Neural cell (in vitro differentiated cells): ENCODE results near the gene CEACAM7. TPM values are rescaled to one million over a fixed set of nuclear protein-coding genes. Genes with fewer than 3 reads are reported as not detected.

ENCODE experiments used
- H2AFZ ChIP-seq: fragments of 200-600, 300-800 bp; sonication (generic), shearing (Covaris generic); 2 replicates; pipeline ENCODE4 v1.6.0; 2014; ENCODE audit warnings: low read depth, mild to moderate bottlenecking, antibody characterized with exemption, low read length, moderate library complexity
- H3F3A ChIP-seq: fragments of 200-600 bp; shearing (Covaris generic); 2 replicates; pipeline ENCODE4 v1.6.1; 2016; ENCODE audit warnings: mild to moderate bottlenecking, moderate library complexity, mixed read lengths, antibody characterized with exemption, low read length; ENCODE audit not compliant: insufficient read depth, poor library complexity, severe bottlenecking
- H3K27ac ChIP-seq: fragments of 200-600, 300-800 bp; sonication (generic), shearing (Covaris generic); 2 replicates; pipeline ENCODE4 v1.5.1; 2014; ENCODE audit warnings: mild to moderate bottlenecking, low read length, moderate library complexity
- H3K27me3 ChIP-seq: fragments of 300-800, 200-600 bp; sonication (generic), shearing (Covaris generic); 2 replicates; pipeline ENCODE4 v1.6.0; 2014; ENCODE audit warnings: mild to moderate bottlenecking, low read depth, low read length, moderate library complexity; ENCODE audit not compliant: insufficient read depth
- H3K36me3 ChIP-seq: fragments of 300-800, 200-600 bp; sonication (generic), shearing (Covaris generic); 2 replicates; pipeline ENCODE4 v1.5.1; 2014; ENCODE audit warnings: mild to moderate bottlenecking, antibody characterized with exemption, low read length, moderate library complexity; ENCODE audit not compliant: insufficient read depth
- H3K4me2 ChIP-seq: fragments of 300-800, 200-600 bp; sonication (generic), shearing (Covaris generic); 2 replicates; pipeline ENCODE4 v1.6.0; 2014; ENCODE audit warnings: mild to moderate bottlenecking, low read length
- H3K4me3 ChIP-seq: fragments of 300-800, 200-600 bp; sonication (generic), shearing (Covaris generic); 2 replicates; pipeline ENCODE4 v1.5.1; 2014; ENCODE audit warnings: mild to moderate bottlenecking, low read length, moderate library complexity
- H3K79me2 ChIP-seq: fragments of 200-600 bp; shearing (Covaris generic); replicated peaks from 2 replicates; pipeline ENCODE4 v1.6.0; 2014; ENCODE audit warnings: mild to moderate bottlenecking, low read length, moderate library complexity; ENCODE audit not compliant: insufficient read depth
- H3K9ac ChIP-seq: fragments of 300-800, 200-600 bp; sonication (generic), shearing (Covaris generic); 2 replicates; pipeline ENCODE4 v1.6.1; 2016; ENCODE audit warnings: mild to moderate bottlenecking, low read length, mixed read lengths
- H3K9me2 ChIP-seq: fragments of 200-600 bp; shearing (Covaris generic); 2 replicates; pipeline ENCODE4 v1.6.1; 2016; ENCODE audit warnings: mild to moderate bottlenecking, low read length, mixed read lengths; ENCODE audit not compliant: insufficient read depth
- H3K9me3 ChIP-seq: fragments of 200-600, 300-800 bp; sonication (generic), shearing (Covaris generic); 2 replicates; pipeline ENCODE4 v1.6.1; 2016; ENCODE audit warnings: mild to moderate bottlenecking, mixed run types, low read length, moderate library complexity, mixed read lengths
- H4K20me1 ChIP-seq: fragments of 200-600 bp; shearing (Covaris generic); 2 replicates; pipeline ENCODE4 v1.6.1; 2016; ENCODE audit warnings: mild to moderate bottlenecking, mixed run types; ENCODE audit not compliant: insufficient read depth
- EP300 ChIP-seq: fragments of 450-650 bp; conservative IDR thresholded peaks from 2 replicates; pipeline ENCODE4 v1.6.1; 2014; ENCODE audit warnings: antibody characterized with exemption, mild to moderate bottlenecking, moderate library complexity; ENCODE audit not compliant: poor library complexity, severe bottlenecking
- EZH2 ChIP-seq: fragments of 200-600, 300-800 bp; shearing (Covaris generic), sonication (generic); IDR thresholded peaks from 2 replicates; pipeline ENCODE4 v1.6.1; 2014; ENCODE audit warnings: antibody characterized with exemption, low read length, borderline replicate concordance, mild to moderate bottlenecking; ENCODE audit not compliant: insufficient read depth, poor library complexity, severe bottlenecking
- MXI1 ChIP-seq: fragments of 450-650 bp; conservative IDR thresholded peaks from 2 replicates; pipeline ENCODE4 v1.6.1; 2014; ENCODE audit warnings: antibody characterized with exemption, mild to moderate bottlenecking; ENCODE audit not compliant: poor library complexity, severe bottlenecking
- POLR2AphosphoS5 ChIP-seq: IDR thresholded peaks from 2 replicates; pipeline ENCODE4 v1.6.1; 2012
- RAD21 ChIP-seq: fragments of 450-650 bp; conservative IDR thresholded peaks from 2 replicates; pipeline ENCODE4 v1.6.1; 2014; ENCODE audit warnings: antibody characterized with exemption, mild to moderate bottlenecking, moderate library complexity
- SMC3 ChIP-seq: fragments of 450-650 bp; conservative IDR thresholded peaks from 2 replicates; pipeline ENCODE4 v1.6.1; 2014; ENCODE audit warnings: antibody characterized with exemption, mild to moderate bottlenecking, moderate library complexity; ENCODE audit not compliant: poor library complexity
- TAF1 ChIP-seq: IDR thresholded peaks from 2 replicates; pipeline ENCODE4 v1.6.1; 2012; ENCODE audit warnings: low read depth
- polyA plus RNA-seq: library from polyadenylated mRNA; depleted of rRNA; stranded (reverse); fragments of >200 nt; gene quantifications from 2 replicates; pipeline ENCODE4 v1.2.3, GENCODE V29; 2014
- TF ChIP-seq, protein P1 (sequence below): IDR thresholded peaks from 2 replicates; pipeline ENCODE4 v1.6.1; 2012; ENCODE audit warnings: borderline replicate concordance
- TF ChIP-seq, protein P2 (sequence below): fragments of 450-650 bp; IDR thresholded peaks from 2 replicates; pipeline ENCODE4 v1.5.1; 2014; ENCODE audit warnings: antibody characterized with exemption, mild to moderate bottlenecking, moderate library complexity; ENCODE audit not compliant: poor library complexity, severe bottlenecking

Gene CEACAM7
- polyA plus RNA-seq, 1 donor from 2014 or later, result not detected

DNA sequence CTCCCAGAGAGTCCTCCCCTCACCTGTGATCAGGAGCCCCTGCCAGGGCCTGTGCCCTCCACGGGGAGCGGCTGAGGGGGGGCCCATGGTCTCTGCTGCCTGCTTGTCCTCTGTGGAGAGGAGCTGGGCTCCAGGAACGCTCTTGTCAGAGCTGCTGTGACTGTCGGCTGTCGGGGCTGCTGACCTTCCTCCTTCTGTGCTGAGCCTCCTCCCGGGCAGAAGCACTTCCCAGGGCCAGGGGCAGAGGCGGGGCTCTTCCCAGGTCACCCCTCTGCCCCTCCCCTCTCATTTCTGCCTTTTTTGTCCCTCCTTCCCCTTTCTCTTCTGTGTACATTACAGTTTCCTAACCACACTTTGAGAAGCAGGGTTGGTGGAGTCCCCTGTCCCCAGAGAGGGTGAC lies 61.2 kb downstream of the CEACAM7 start, which contains the start of gene CEACAM4:
Gene CEACAM4, minus strand, starts transcription at position 198 of the 400 bp plus-strand sequence. Its CDS starts 111 bp downstream, at position 87.
- Histone ChIP-seq H3K27ac (no peak within 1 kb of the TSS), H3K4me2 (no peak within 1 kb of the TSS), H4K20me1 (no peaks in the 10 kb centered on the region), H3K9ac (no peak within 1 kb of the TSS), H3K4me3 (no peak within 1 kb of the TSS), H3K9me2 (no peaks in the 10 kb centered on the region), H3K9me3 (no peaks in the 10 kb centered on the region), H3F3A (no peaks in the 10 kb centered on the region), H3K36me3 (no peaks in the 10 kb centered on the region), H3K79me2 (no peaks in the 10 kb centered on the region), H2AFZ (no peak within 1 kb of the TSS), H3K27me3 (no peaks in the 10 kb centered on the region)
- TF ChIP-seq, protein P1, sequence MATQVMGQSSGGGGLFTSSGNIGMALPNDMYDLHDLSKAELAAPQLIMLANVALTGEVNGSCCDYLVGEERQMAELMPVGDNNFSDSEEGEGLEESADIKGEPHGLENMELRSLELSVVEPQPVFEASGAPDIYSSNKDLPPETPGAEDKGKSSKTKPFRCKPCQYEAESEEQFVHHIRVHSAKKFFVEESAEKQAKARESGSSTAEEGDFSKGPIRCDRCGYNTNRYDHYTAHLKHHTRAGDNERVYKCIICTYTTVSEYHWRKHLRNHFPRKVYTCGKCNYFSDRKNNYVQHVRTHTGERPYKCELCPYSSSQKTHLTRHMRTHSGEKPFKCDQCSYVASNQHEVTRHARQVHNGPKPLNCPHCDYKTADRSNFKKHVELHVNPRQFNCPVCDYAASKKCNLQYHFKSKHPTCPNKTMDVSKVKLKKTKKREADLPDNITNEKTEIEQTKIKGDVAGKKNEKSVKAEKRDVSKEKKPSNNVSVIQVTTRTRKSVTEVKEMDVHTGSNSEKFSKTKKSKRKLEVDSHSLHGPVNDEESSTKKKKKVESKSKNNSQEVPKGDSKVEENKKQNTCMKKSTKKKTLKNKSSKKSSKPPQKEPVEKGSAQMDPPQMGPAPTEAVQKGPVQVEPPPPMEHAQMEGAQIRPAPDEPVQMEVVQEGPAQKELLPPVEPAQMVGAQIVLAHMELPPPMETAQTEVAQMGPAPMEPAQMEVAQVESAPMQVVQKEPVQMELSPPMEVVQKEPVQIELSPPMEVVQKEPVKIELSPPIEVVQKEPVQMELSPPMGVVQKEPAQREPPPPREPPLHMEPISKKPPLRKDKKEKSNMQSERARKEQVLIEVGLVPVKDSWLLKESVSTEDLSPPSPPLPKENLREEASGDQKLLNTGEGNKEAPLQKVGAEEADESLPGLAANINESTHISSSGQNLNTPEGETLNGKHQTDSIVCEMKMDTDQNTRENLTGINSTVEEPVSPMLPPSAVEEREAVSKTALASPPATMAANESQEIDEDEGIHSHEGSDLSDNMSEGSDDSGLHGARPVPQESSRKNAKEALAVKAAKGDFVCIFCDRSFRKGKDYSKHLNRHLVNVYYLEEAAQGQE, result no peak
- TF ChIP-seq EP300, result no peak
- TF ChIP-seq, protein P2, sequence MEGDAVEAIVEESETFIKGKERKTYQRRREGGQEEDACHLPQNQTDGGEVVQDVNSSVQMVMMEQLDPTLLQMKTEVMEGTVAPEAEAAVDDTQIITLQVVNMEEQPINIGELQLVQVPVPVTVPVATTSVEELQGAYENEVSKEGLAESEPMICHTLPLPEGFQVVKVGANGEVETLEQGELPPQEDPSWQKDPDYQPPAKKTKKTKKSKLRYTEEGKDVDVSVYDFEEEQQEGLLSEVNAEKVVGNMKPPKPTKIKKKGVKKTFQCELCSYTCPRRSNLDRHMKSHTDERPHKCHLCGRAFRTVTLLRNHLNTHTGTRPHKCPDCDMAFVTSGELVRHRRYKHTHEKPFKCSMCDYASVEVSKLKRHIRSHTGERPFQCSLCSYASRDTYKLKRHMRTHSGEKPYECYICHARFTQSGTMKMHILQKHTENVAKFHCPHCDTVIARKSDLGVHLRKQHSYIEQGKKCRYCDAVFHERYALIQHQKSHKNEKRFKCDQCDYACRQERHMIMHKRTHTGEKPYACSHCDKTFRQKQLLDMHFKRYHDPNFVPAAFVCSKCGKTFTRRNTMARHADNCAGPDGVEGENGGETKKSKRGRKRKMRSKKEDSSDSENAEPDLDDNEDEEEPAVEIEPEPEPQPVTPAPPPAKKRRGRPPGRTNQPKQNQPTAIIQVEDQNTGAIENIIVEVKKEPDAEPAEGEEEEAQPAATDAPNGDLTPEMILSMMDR, result no peak
- TF ChIP-seq POLR2AphosphoS5, result no peak
- TF ChIP-seq SMC3, result no peak

DNA sequence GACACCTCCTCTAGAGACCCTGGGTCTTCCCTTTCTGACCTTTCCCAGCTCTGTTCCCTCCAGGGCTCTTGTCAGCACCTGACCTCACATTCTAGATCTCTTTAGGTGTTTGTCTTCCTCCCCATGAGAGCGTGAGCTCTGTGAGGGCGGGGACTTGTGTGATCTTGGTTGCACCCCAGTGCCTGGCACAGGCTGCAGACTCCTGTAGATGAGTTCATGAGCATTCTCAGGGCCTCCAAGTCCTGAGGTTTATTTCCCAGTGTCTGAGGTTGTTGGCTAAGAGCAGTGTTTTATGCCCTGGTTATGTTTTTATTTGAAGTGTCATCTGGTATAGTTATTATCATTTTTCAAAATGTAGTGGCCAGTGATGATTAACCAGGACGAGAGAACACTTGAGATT lies 61.8 kb downstream of the CEACAM7 start:
- no peaks in the 10 kb centered on the region for H3K9me3 ChIP-seq

More for the DNA sequence above, 61.8 kb downstream of the CEACAM7 start:
- Histone ChIP-seq H3K36me3 (no peaks in the 10 kb centered on the region), H3F3A (no peaks in the 10 kb centered on the region), H3K27me3 (no peaks in the 10 kb centered on the region), H3K9me2 (no peaks in the 10 kb centered on the region), H2AFZ (no peak overlapping the region), H3K27ac (no peak overlapping the region), H3K4me2 (no peak overlapping the region), H3K4me3 (no peak overlapping the region), H4K20me1 (no peaks in the 10 kb centered on the region), H3K9ac (no peak overlapping the region), H3K79me2 (no peaks in the 10 kb centered on the region)
- TF ChIP-seq TAF1, result no peak
- TF ChIP-seq RAD21, result no peak
- TF ChIP-seq MXI1, result no peak
- TF ChIP-seq EP300, result no peak
- TF ChIP-seq POLR2AphosphoS5, result no peak
- TF ChIP-seq, protein P2, result no peak
- TF ChIP-seq EZH2, result no peak
- TF ChIP-seq, protein P1, result no peak
- TF ChIP-seq SMC3, result no peak
